Gastroesophageal sphincter (tissue), 4 donors: ENCODE results near the gene MYL10. TPM values are rescaled to one million over a fixed set of nuclear protein-coding genes. Genes with fewer than 3 reads are reported as not detected.

Experiments used
- ATAC-seq: fragments of 150-250 bp; one replicate; pipeline ENCODE4 v1.9.1; 2016; ENCODE audit warnings: mild to moderate bottlenecking, moderate library complexity
- H3K27ac ChIP-seq, 4 donors: fragments of 200-600 bp; sonication (generic) in 3 of 4; 1 replicate in 3 of 4; 2 replicates in 1 of 4; pipeline ENCODE4 v1.5.1; 2016 to 2019
- H3K27me3 ChIP-seq: fragments of 200-600 bp; sonication (generic); one replicate; pipeline ENCODE4 v1.5.1; 2019
- H3K36me3 ChIP-seq, 2 donors: fragments of 200-600 bp; sonication (generic); one replicate each; pipeline ENCODE4 v1.5.1; 2019; ENCODE audit warnings: control low read depth in 1 of 2
- H3K4me1 ChIP-seq, 3 donors: fragments of 200-600 bp; sonication (generic); 1 replicate in 2 of 3; 2 replicates in 1 of 3; pipeline ENCODE4 v1.5.1; 2016 to 2019; ENCODE audit warnings: control low read depth in 2 of 3
- H3K4me3 ChIP-seq, 2 donors: fragments of 200-600 bp; sonication (generic); one replicate each; pipeline ENCODE4 v1.5.1; 2019; ENCODE audit warnings: mild to moderate bottlenecking in 1 of 2, moderate library complexity in 1 of 2
- H3K9me3 ChIP-seq, 3 donors: fragments of 200-600 bp; sonication (generic); one replicate each; pipeline ENCODE4 v1.5.1; 2017 to 2019; ENCODE audit warnings: control low read depth in 2 of 3
- EP300 ChIP-seq: sonication (generic); formaldehyde crosslinking; IDR thresholded peaks from one replicate; pipeline ENCODE4 v1.6.1; 2017; ENCODE audit warnings: antibody characterized with exemption, mild to moderate bottlenecking
- POLR2A ChIP-seq, 2 donors: fragments of 450-650 bp; IDR thresholded peaks; one replicate each; pipeline ENCODE4 v1.6.1; 2017; ENCODE audit warnings: antibody characterized with exemption in 2 of 2, mild to moderate bottlenecking in 2 of 2, moderate library complexity in 1 of 2
- POLR2AphosphoS5 ChIP-seq: sonication (generic); formaldehyde crosslinking; IDR thresholded peaks from one replicate; pipeline ENCODE4 v1.6.1; 2017; ENCODE audit warnings: antibody characterized with exemption
- WGBS, 2 donors: methylation state at CpG; one replicate each; pipeline ENCODE4 v1.1.5; 2018; ENCODE audit warnings: low coverage in 1 of 2; 5-methylcytosine and 5-hydroxymethylcytosine counted together
- total RNA-seq, 4 donors: library from RNA; depleted of rRNA; stranded (reverse); fragments of >200 nt; gene quantifications; one replicate each; pipeline ENCODE4 v1.1.0, GENCODE V29; 2016
- TF ChIP-seq, protein P1 (sequence below), 4 experiments: fragments of 200-600 bp in 2 of 4; fragments of 450-650 bp in 2 of 4; sonication (generic) in 1 of 4; IDR thresholded peaks; one replicate each; pipeline ENCODE4 v1.5.1; 2017 to 2019; ENCODE audit warnings: antibody characterized with exemption in 4 of 4, mild to moderate bottlenecking in 2 of 4, moderate library complexity in 2 of 4

The MYL10 gene
- total RNA-seq, 4 donors from 2014 or later, result not detected

DNA sequence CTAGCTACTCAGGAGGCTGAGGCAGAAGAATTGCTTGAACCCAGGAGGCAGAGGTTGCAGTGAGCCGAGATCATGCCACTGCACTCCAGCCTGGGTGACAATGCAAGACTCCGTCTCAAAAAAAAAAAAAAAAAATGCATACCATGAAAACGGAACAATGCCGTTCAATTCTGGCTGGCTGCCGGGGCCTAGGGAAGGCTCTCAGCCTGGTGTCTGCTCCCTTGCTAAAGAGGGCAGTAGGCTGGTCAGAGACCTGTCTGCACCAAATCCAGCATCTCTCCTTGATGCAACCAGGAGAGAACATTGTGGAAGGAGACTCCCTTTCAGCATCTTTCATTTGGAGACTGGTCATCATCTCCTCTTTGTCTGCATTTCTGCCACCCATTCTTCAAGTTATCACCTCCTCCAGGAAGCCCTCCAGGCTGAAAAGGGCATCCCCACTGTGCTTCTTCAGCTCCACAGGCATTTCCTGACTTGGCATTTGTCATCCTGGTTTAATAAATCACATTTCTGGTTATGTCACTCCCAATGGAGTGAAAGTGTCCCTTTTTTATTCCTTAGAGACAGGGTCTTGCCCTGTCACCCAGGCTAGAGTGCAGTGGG lies 24.7 kb downstream of the MYL10 start:
- Histone ChIP-seq H3K27me3 (no peaks in the 10 kb centered on the region), H3K36me3 (no peaks in the 10 kb centered on the region), H3K4me3 (no peak overlapping the region), H3K9me3 (no peaks in the 10 kb centered on the region), H3K27ac (no peak overlapping the region), H3K4me1 (peaks cover 0 to 11% (median 0%) of the 10 kb centered on the region in 3 donors)
- 80 to 83% methylated on average over 1 to 5 of the region's 5 CpGs for WGBS, 2 donors
- no peak for TF ChIP-seq POLR2AphosphoS5
- TF ChIP-seq POLR2A (IDR thresholded peaks at IDR 0.05), result no peak
- TF ChIP-seq, protein P1, sequence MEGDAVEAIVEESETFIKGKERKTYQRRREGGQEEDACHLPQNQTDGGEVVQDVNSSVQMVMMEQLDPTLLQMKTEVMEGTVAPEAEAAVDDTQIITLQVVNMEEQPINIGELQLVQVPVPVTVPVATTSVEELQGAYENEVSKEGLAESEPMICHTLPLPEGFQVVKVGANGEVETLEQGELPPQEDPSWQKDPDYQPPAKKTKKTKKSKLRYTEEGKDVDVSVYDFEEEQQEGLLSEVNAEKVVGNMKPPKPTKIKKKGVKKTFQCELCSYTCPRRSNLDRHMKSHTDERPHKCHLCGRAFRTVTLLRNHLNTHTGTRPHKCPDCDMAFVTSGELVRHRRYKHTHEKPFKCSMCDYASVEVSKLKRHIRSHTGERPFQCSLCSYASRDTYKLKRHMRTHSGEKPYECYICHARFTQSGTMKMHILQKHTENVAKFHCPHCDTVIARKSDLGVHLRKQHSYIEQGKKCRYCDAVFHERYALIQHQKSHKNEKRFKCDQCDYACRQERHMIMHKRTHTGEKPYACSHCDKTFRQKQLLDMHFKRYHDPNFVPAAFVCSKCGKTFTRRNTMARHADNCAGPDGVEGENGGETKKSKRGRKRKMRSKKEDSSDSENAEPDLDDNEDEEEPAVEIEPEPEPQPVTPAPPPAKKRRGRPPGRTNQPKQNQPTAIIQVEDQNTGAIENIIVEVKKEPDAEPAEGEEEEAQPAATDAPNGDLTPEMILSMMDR (IDR thresholded peaks at IDR 0.05), result no peak
- TF ChIP-seq EP300, result no peak
- no peak for ATAC-seq

DNA sequence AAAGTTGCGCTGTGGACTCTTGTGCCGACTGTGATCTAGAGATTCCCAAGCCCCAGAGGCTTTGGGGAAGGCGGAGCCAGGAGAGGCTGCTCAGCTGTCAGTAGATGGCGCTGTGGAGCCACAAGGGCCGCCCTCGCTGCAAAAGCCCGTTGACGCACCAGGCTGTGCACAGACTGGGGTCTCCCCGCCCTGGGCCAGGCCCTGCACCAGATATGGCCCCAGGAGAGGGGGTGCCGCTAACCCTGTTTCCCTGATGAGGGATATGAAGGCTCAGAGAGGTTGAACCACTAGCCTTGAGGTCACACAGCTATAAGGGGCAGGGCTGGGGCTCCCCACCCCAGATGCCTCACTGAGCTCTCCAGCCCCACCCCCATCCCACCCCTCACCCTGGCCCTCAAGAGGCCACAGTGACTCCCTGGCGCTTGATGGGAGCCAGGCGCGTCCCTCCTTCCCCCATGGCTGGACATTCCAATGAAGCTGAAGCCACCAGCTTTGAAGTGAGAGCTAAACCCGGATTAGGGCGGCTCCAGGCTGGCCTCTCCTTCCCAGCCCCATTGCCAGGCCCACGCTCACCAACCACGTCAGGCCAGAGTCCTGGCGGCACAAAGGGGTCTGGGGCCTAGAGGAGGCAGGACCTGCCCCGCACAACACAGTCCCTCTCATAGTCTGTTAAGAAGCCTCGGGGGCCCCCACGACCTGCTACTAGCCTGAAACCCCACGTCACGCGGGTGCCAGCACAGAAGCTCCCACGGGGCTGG lies 26.4 kb downstream of the MYL10 start:
- no peak for TF ChIP-seq EP300
- TF ChIP-seq, protein P1 (IDR thresholded peaks at IDR 0.05), result peak in 3 of 4 experiments; percentile 57 to 86 (median 71)
- no peak overlapping the region for H3K4me3 ChIP-seq
- no peaks in the 10 kb centered on the region for H3K27me3 ChIP-seq
- H3K27ac ChIP-seq, result no peak overlapping the region
- H3K9me3 ChIP-seq, result no peaks in the 10 kb centered on the region
- H3K4me1 ChIP-seq, result peaks cover 0 to 11% (median 0%) of the 10 kb centered on the region in 3 donors
- WGBS, 2 donors, result 0% methylated on average over 2 of the region's 25 CpGs; no CpG with 5 or more reads in 1 of the 2 donors
- peak; percentile 74 for ATAC-seq
- H3K36me3 ChIP-seq, result no peaks in the 10 kb centered on the region

DNA sequence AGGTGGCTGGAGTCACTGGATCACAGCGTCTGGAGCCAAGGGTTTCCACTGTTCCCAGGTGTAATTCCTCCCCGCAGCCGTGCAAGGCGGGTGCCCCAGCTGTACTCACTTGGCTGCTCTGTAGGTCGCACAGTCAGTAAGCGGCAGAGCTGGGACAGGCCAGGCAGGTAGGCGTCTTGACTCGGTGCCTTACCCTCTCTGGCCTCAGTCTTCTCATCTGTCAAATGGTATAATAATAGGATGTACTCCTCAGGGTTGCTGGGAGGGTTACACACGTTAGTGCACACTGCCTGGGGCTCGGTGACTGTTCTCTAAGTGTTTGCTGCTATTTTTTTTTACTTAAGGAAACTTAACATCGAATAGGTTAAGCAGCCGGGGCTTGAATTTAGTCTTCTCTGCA lies 27.0 kb downstream of the MYL10 start:
- Histone ChIP-seq H3K27me3 (no peaks in the 10 kb centered on the region), H3K4me1 (peaks cover 0 to 11% (median 0%) of the 10 kb centered on the region in 3 donors), H3K4me3 (no peak overlapping the region), H3K36me3 (no peaks in the 10 kb centered on the region), H3K9me3 (no peaks in the 10 kb centered on the region), H3K27ac (no peak overlapping the region)
- 0 to 20% methylated on average over 2 to 3 of the region's 12 CpGs for WGBS, 2 donors
- no peak for ATAC-seq
- no peak for TF ChIP-seq POLR2AphosphoS5
- no peak for TF ChIP-seq POLR2A (IDR thresholded peaks at IDR 0.05)
- TF ChIP-seq, protein P1 (IDR thresholded peaks at IDR 0.05), result no peak
- TF ChIP-seq EP300, result no peak

DNA sequence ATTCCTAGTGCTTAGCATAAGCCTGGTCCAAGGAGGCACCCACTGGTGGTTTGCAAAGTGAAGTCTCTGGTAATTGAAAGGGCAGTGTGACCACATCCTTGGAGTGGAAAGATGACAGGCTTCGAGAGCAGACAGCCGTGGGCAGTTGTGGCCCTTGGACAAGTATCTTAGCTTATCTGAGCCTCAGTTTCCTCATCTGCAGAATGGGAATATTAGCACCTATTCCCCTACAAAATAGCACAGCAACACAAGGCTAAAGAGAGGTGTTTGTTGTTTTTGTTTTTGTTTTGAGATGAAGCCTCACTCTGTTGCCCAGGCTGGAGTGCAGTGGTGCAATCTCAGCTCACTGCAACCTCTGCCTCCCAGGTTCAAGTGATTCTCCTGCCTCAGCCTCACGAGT lies 29.3 kb downstream of the MYL10 start:
- Histone ChIP-seq H3K4me1 (peaks cover 0 to 11% (median 0%) of the 10 kb centered on the region in 3 donors), H3K27ac (no peak overlapping the region)
- WGBS, 2 donors, result 93 to 100% methylated on average over 1 to 3 of the region's 3 CpGs

More for the DNA sequence above, 29.3 kb downstream of the MYL10 start:
- no peak overlapping the region for H3K4me3 ChIP-seq
- no peaks in the 10 kb centered on the region for H3K36me3 ChIP-seq
- TF ChIP-seq, protein P1 (IDR thresholded peaks at IDR 0.05), result no peak
- TF ChIP-seq EP300 (no peak), POLR2A (IDR thresholded peaks at IDR 0.05) (no peak), POLR2AphosphoS5 (no peak)
- H3K9me3 ChIP-seq, result peaks cover 0 to 4% (median 0%) of the 10 kb centered on the region in 3 donors
- ATAC-seq, result no peak
- no peaks in the 10 kb centered on the region for H3K27me3 ChIP-seq
